Type B pancreatic cell (in vitro differentiated cells): ENCODE results near the gene NCAPD3. TPM values are rescaled to one million over a fixed set of nuclear protein-coding genes. Genes with fewer than 3 reads are reported as not detected.
"Not testable (repeated sequence)": the region's sequence is repeated elsewhere in the genome, so short reads cannot be mapped to it uniquely, and the experiment has no call there.

Experiments
- DNase-seq: peaks from one replicate; pipeline ENCODE4 v3.0.0; 2021; ENCODE audit warnings: mixed read lengths; ENCODE audit not compliant: unreplicated experiment; ENCODE audit errors: extremely low spot score
- H3K27ac Mint-ChIP-seq: 2 replicates; pipeline ENCODE4 v1.8.0; 2021; ENCODE audit warnings: mild to moderate bottlenecking, mixed read lengths
- H3K27me3 Mint-ChIP-seq: 2 replicates; pipeline ENCODE4 v1.8.0; 2021; ENCODE audit warnings: mixed read lengths
- H3K36me3 Mint-ChIP-seq: 2 replicates; pipeline ENCODE4 v1.8.0; 2021; ENCODE audit warnings: mixed read lengths
- H3K4me1 Mint-ChIP-seq: one replicate; pipeline ENCODE4 v1.8.0; 2021; ENCODE audit warnings: mixed read lengths; ENCODE audit not compliant: unreplicated experiment
- H3K4me3 Mint-ChIP-seq: 2 replicates; pipeline ENCODE4 v1.8.0; 2021; ENCODE audit warnings: mild to moderate bottlenecking, mixed read lengths
- H3K9me3 Mint-ChIP-seq: 2 replicates; pipeline ENCODE4 v1.8.0; 2021; ENCODE audit warnings: mixed read lengths
- CTCF ChIP-seq: fragments of 200-600 bp; sonication (generic); conservative IDR thresholded peaks from 2 replicates; pipeline ENCODE4 v1.5.0; 2021; ENCODE audit warnings: antibody characterized with exemption, mild to moderate bottlenecking
- total RNA-seq: library from RNA; stranded (reverse); gene quantifications from 2 replicates; pipeline ENCODE4 v1.2.1, GENCODE V29; 2021; ENCODE audit warnings: low replicate concordance

Gene NCAPD3
- total RNA-seq, 1 donor from 2014 or later: 33.9 TPM

- peaks cover 2% of the 10 kb centered on the region for H3K27me3 Mint-ChIP-seq
- H3K4me3 Mint-ChIP-seq: no peak overlapping the region
- no peak overlapping the region for H3K27ac Mint-ChIP-seq
- no peaks in the 10 kb centered on the region for H3K9me3 Mint-ChIP-seq
- peak; percentile 67 for TF ChIP-seq CTCF
- H3K36me3 Mint-ChIP-seq: peaks cover 8% of the 10 kb centered on the region
- no peak for DNase-seq
- no peaks in the 10 kb centered on the region for H3K4me1 Mint-ChIP-seq
Observed at GRCh38 chr11:134261626-134262488, 38.1 kb upstream of the NCAPD3 start.

GRCh38 chr11:134260983-134261382 lies 37.2 kb upstream of the NCAPD3 start:
- TF ChIP-seq CTCF: no peak
- Mint-ChIP-seq H3K27ac (no peak overlapping the region), H3K36me3 (peaks cover 8% of the 10 kb centered on the region), H3K27me3 (no peaks in the 10 kb centered on the region), H3K4me3 (no peak overlapping the region), H3K4me1 (no peaks in the 10 kb centered on the region), H3K9me3 (no peaks in the 10 kb centered on the region)
- DNase-seq: no peak

GRCh38 chr11:134260503-134260902 lies 36.7 kb upstream of the NCAPD3 start:
- Mint-ChIP-seq H3K4me3 (no peak overlapping the region), H3K27ac (no peak overlapping the region), H3K4me1 (no peaks in the 10 kb centered on the region), H3K36me3 (peaks cover 8% of the 10 kb centered on the region), H3K9me3 (no peaks in the 10 kb centered on the region), H3K27me3 (no peaks in the 10 kb centered on the region)
- no peak for DNase-seq
- no peak for TF ChIP-seq CTCF

GRCh38 chr11:134258577-134258976 lies 34.8 kb upstream of the NCAPD3 start:
- H3K4me1 Mint-ChIP-seq: peaks cover 10% of the 10 kb centered on the region
- H3K36me3 Mint-ChIP-seq: peaks cover 8% of the 10 kb centered on the region
- H3K4me3 Mint-ChIP-seq: no peak overlapping the region
- no peak for TF ChIP-seq CTCF
- no peak overlapping the region for H3K27ac Mint-ChIP-seq
- no peak for DNase-seq
- H3K27me3 Mint-ChIP-seq: no peaks in the 10 kb centered on the region
- no peaks in the 10 kb centered on the region for H3K9me3 Mint-ChIP-seq

GRCh38 chr11:134257101-134257500 lies 33.3 kb upstream of the NCAPD3 start:
- Mint-ChIP-seq H3K4me3 (no peak overlapping the region), H3K27ac (no peak overlapping the region), H3K27me3 (no peaks in the 10 kb centered on the region), H3K4me1 (peaks cover 15% of the 10 kb centered on the region), H3K9me3 (no peaks in the 10 kb centered on the region), H3K36me3 (peaks cover 8% of the 10 kb centered on the region)
- TF ChIP-seq CTCF: no peak
- DNase-seq: no peak

- not testable (repeated sequence) for H3K9me3 Mint-ChIP-seq, H3K27ac Mint-ChIP-seq, H3K27me3 Mint-ChIP-seq, H3K36me3 Mint-ChIP-seq, DNase-seq
- Mint-ChIP-seq H3K4me3 (peak overlapping the region; percentile 77), H3K4me1 (peaks cover 15% of the 10 kb centered on the region)
Observed at GRCh38 chr11:134255184-134255561, 31.4 kb upstream of the NCAPD3 start.
